Measurements from ENCODE around the gene BBX. TPM values are rescaled to one million over a fixed set of nuclear protein-coding genes. Genes with fewer than 3 reads are reported as not detected.

Gene BBX
- total RNA-seq, 4 donors from 2014 or later = 55.6 to 86.7 (median 73.0) TPM

DNA sequence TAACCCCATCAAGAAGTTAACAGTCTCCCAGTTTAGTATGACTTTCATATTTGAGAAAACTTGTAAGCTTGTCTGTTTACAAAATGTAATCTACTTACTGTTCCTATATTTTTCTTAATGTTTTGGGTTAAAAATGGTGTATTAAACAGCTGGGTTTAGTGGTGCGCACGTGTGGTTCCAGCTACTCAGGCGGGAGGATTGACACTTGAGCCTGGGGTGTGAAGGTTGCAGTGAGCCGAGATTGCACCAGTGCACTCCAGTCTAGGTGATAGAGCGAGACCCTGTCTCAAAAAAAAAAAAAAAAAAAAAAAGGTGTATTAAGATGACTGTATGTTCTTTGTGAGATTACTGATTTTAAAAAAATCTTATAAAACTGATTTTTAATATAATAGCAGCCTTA is 69.3 kb downstream of the BBX start:
- Histone ChIP-seq H3K4me1 (peaks cover 0 to 5% (median 0%) of the 10 kb centered on the region in 3 donors), H3K27ac (no peak overlapping the region), H3K4me3 (no peak overlapping the region), H3K36me3 (no peaks in the 10 kb centered on the region), H3K9me3 (no peaks in the 10 kb centered on the region), H3K27me3 (no peaks in the 10 kb centered on the region)
- TF ChIP-seq, protein P1, sequence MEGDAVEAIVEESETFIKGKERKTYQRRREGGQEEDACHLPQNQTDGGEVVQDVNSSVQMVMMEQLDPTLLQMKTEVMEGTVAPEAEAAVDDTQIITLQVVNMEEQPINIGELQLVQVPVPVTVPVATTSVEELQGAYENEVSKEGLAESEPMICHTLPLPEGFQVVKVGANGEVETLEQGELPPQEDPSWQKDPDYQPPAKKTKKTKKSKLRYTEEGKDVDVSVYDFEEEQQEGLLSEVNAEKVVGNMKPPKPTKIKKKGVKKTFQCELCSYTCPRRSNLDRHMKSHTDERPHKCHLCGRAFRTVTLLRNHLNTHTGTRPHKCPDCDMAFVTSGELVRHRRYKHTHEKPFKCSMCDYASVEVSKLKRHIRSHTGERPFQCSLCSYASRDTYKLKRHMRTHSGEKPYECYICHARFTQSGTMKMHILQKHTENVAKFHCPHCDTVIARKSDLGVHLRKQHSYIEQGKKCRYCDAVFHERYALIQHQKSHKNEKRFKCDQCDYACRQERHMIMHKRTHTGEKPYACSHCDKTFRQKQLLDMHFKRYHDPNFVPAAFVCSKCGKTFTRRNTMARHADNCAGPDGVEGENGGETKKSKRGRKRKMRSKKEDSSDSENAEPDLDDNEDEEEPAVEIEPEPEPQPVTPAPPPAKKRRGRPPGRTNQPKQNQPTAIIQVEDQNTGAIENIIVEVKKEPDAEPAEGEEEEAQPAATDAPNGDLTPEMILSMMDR (IDR thresholded peaks at IDR 0.05) = no peak
- no peak for TF ChIP-seq POLR2A (IDR thresholded peaks at IDR 0.05)
- TF ChIP-seq EP300 (IDR thresholded peaks at IDR 0.05) = no peak
- no peak for TF ChIP-seq POLR2AphosphoS5 (IDR thresholded peaks at IDR 0.05)
- 95% methylated on average over 3 of the region's 5 CpGs; no CpG with 5 or more reads in 1 of the 2 donors for WGBS, 2 donors (ENCODE audit: low coverage in 1 of 2)
- no peak for ATAC-seq

DNA sequence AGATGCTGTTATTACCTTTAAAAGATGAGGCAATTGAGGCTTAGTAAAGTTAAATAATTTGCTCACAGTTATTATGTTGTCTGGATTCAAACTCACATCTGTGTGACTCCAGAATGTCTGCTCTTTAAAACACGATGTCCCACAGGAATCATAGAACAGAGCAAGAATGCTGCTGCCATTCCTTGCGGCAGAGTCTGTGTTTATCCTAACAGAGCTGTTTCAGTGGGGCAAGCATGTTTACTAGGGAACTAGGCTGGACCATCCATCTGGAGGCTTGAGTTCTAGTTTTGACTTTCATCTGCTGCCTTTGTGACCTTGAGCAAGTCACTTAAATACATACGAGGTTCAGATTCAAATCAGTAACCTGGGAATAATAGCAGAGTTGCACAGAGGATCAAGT is 72.1 kb downstream of the BBX start:
- no peak overlapping the region for H3K4me3 ChIP-seq
- no peaks in the 10 kb centered on the region for H3K9me3 ChIP-seq
- TF ChIP-seq, protein P1 (IDR thresholded peaks at IDR 0.05) = no peak
- TF ChIP-seq EP300 (IDR thresholded peaks at IDR 0.05) (no peak), POLR2AphosphoS5 (IDR thresholded peaks at IDR 0.05) (no peak), POLR2A (IDR thresholded peaks at IDR 0.05) (no peak)
- 77 to 83% methylated on average over 2 to 3 of the region's 3 CpGs for WGBS, 2 donors (ENCODE audit: low coverage in 1 of 2)
- ATAC-seq = no peak
- no peaks in the 10 kb centered on the region for H3K27me3 ChIP-seq
- no peak overlapping the region for H3K27ac ChIP-seq
- H3K36me3 ChIP-seq = no peaks in the 10 kb centered on the region
- H3K4me1 ChIP-seq = peaks cover 5 to 26% (median 7%) of the 10 kb centered on the region in 3 donors

GRCh38 chr3:107596639-107597038 is 73.9 kb downstream of the BBX start:
- no peak for ATAC-seq
- WGBS, 2 donors (ENCODE audit: low coverage in 1 of 2) = 63 to 67% methylated on average over 3 of the region's 3 CpGs
- H3K27me3 ChIP-seq = no peaks in the 10 kb centered on the region

DNA sequence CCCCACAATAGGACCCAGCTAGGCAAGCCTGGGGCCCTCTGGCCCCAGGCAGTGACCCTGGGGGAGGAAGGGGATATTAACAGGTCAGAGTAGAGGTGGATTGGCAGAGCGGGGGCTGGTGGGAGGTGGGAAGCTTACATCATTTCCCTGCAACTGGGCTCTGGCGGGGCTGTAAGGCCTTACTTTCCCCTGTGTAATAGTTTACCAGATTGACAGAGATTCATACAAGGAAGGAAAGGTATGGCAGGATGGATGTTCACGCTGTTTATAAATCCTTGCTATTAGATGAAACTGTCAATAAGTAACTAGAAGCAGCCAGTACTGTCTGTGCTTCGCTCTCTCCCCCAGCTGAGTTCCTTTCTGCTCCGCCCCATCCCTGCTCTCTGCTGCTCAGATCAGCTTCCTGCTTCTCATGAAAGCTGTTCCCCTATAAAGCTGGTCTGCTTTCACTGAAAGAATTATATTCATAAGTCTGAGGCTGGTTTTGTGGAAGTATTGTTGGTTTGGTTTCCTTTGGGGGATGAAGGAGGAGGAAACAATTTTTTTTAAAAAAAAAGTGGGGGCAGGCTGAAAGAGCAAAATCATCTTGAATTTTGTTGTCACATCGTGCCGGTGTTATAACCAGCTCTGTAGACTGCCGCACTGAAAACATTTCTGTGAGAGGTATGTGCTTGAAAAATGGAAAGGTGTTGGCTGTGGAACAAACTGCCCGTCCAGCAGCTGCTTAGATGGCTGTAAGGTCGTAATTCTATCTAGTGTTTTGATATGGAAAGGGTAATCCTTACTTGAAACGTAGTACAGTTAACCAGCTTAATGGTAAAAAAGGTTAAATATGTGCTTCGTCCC is 76.4 kb downstream of the BBX start:
- TF ChIP-seq POLR2A (IDR thresholded peaks at IDR 0.05) = no peak
- no peak for TF ChIP-seq POLR2AphosphoS5 (IDR thresholded peaks at IDR 0.05)
- TF ChIP-seq, protein P1 (IDR thresholded peaks at IDR 0.05) = no peak
- no peak for TF ChIP-seq EP300 (IDR thresholded peaks at IDR 0.05)
- H3K27ac ChIP-seq = peak overlapping the region; percentile 69 to 88 (median 86)
- H3K9me3 ChIP-seq = no peaks in the 10 kb centered on the region
- 3 to 5% methylated on average over 8 to 12 of the region's 12 CpGs for WGBS, 2 donors (ENCODE audit: low coverage in 1 of 2)
- no peaks in the 10 kb centered on the region for H3K27me3 ChIP-seq
- no peaks in the 10 kb centered on the region for H3K36me3 ChIP-seq
- peak; percentile 79 for ATAC-seq
- peak overlapping the region; percentile 43 to 58 for H3K4me3 ChIP-seq
- H3K4me1 ChIP-seq = peaks cover 8 to 47% (median 11%) of the 10 kb centered on the region in 3 donors

More at GRCh38 chr3:107596639-107597038, 73.9 kb downstream of the BBX start:
- H3K9me3 ChIP-seq = no peaks in the 10 kb centered on the region
- H3K36me3 ChIP-seq = no peaks in the 10 kb centered on the region
- H3K4me1 ChIP-seq = peaks cover 7 to 38% (median 8%) of the 10 kb centered on the region in 3 donors
- no peak overlapping the region for H3K4me3 ChIP-seq
- no peak overlapping the region for H3K27ac ChIP-seq
- TF ChIP-seq POLR2A (IDR thresholded peaks at IDR 0.05) (no peak), POLR2AphosphoS5 (IDR thresholded peaks at IDR 0.05) (no peak), EP300 (IDR thresholded peaks at IDR 0.05) (no peak)
- TF ChIP-seq, protein P1 (IDR thresholded peaks at IDR 0.05) = no peak

GRCh38 chr3:107599772-107600145 is 77.0 kb downstream of the BBX start:
- 0 to 13% methylated on average over 3 of the region's 3 CpGs for WGBS, 2 donors (ENCODE audit: low coverage in 1 of 2)
- peaks cover 11 to 53% (median 17%) of the 10 kb centered on the region in 3 donors for H3K4me1 ChIP-seq

More at GRCh38 chr3:107599772-107600145, 77.0 kb downstream of the BBX start:
- peak overlapping the region; percentile 69 to 88 (median 86) for H3K27ac ChIP-seq
- ATAC-seq = no peak
- peak overlapping the region; percentile 43 to 58 for H3K4me3 ChIP-seq
- no peak for TF ChIP-seq EP300 (IDR thresholded peaks at IDR 0.05)
- no peak for TF ChIP-seq POLR2A (IDR thresholded peaks at IDR 0.05)
- TF ChIP-seq, protein P1 (IDR thresholded peaks at IDR 0.05) = no peak
- H3K36me3 ChIP-seq = no peaks in the 10 kb centered on the region
- H3K9me3 ChIP-seq = no peaks in the 10 kb centered on the region
- no peaks in the 10 kb centered on the region for H3K27me3 ChIP-seq

Measured in gastroesophageal sphincter (tissue), 4 donors.